ENCODE measurements around the gene ZNF358.
A peak's percentile ranks its signal among the peaks of the same experiment; 100 is the strongest.

The ZNF358 gene

DNA sequence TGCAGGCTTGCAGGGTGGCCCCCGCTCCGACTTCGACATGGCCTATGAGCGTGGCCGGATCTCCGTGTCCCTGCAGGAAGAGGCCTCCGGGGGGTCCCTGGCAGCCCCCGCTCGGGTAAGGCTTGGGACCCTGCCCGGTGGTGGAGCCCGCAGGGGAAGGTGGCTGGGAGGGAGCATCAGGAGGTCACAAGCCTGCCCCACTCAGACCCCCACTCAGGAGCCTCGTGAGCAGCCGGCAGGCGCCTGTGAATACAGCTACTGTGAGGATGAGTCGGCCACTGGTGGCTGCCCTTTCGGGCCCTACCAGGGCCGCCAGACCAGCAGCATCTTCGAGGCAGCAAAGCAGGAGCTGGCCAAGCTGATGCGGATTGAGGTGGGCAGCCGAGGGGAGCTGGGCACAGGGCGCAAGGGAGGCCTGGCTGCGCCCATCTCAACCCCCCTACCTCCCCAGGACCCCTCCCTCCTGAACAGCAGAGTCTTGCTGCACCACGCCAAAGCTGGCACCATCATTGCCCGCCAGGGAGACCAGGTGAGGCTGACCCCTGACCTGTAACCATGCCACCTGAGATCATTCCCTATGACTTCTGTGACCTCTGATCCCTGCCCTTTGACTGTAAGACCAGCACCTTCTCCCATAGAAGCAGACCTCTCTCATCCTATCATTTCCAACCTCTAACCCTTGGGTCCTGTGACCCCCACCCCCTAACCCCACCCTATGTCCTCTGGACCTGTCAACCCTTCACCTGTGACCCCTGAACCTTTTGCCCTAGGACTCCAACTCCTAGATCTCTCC, 26.8 kb downstream of the ZNF358 start:
- Mint-ChIP-seq H3K4me1 (peaks cover 18% of the 10 kb centered on the region), H3K36me3 (peaks cover 27% of the 10 kb centered on the region), H3K27ac (no peak overlapping the region), H3K4me3 (no peak overlapping the region), H3K9me3 (no peaks in the 10 kb centered on the region), H3K27me3 (no peaks in the 10 kb centered on the region)
- no peak for DNase-seq (ENCODE audit: low spot score in 2 of 2)
- ATAC-seq (ENCODE audit: low read depth), result no peak

DNA sequence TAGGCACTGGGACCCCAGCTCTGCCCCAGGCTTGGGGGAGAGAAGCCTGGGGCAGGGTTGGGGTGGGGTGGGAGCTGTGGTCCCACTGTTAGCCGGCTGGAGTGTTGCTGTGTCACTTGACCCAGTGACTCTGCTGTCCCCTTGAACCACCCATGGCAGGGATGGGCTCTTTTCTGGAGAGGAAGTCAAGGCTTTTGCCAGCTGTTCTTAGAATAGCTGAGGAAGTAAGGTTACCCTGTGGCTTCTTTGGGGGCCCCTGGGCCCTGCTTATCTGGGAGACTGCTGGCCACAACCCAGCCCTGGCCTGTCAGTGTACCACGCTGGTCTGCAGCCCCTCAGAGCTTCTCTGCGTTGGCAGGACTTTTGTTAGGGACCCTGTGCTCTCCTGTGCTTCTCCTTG, 28.7 kb downstream of the ZNF358 start:
- no peak for DNase-seq (ENCODE audit: low spot score in 2 of 2)
- ATAC-seq (ENCODE audit: low read depth), result no peak
- no peaks in the 10 kb centered on the region for H3K9me3 Mint-ChIP-seq
- H3K4me3 Mint-ChIP-seq, result no peak overlapping the region
- H3K27me3 Mint-ChIP-seq, result no peaks in the 10 kb centered on the region
- H3K36me3 Mint-ChIP-seq, result peaks cover 24% of the 10 kb centered on the region
- peaks cover 18% of the 10 kb centered on the region for H3K4me1 Mint-ChIP-seq
- H3K27ac Mint-ChIP-seq, result no peak overlapping the region

DNA sequence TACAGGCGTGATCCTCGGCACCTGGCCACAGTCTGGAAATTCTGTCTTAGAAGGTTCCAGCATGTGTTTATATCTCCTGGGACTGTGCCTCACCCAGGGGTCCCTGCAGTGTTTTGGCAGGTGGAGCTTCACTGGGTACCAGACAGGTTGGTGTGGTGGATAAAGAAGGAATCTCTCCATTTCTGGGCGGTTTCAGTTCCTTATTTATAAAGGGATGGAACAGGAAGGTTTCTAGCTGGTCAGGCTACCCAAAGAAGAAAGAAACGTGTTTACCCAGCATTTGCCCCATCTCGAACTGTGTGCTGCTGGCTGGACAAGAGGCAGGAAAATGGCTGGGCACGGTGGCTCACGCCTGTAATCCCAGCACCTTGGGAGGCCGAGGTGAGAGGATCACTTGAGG, 29.4 kb downstream of the ZNF358 start:
- Mint-ChIP-seq H3K27me3 (no peaks in the 10 kb centered on the region), H3K4me3 (no peak overlapping the region), H3K27ac (no peak overlapping the region), H3K9me3 (no peaks in the 10 kb centered on the region), H3K36me3 (peaks cover 24% of the 10 kb centered on the region), H3K4me1 (peaks cover 18% of the 10 kb centered on the region)
- ATAC-seq (ENCODE audit: low read depth) (no peak), DNase-seq (ENCODE audit: low spot score in 2 of 2) (no peak)

DNA sequence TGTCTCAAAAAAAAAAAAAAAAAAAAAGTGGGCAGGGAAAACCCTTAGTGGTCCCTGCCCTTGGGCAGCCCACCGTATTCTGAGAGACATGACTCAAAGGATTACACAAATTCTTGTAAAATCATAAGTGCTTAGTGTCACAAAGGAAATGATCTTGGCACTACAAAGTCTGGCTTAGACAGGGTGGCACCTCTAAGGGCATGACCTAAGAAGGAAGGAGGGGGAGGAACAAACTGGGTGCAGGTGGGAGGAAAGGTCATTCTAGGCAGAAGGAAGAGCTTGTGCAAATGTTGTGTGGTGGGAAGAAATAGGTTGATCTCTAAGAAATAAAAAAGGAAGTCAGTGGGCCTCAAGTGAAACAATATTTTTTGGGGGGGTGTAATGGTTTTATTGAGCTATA, 30.0 kb downstream of the ZNF358 start:
- Mint-ChIP-seq H3K9me3 (no peaks in the 10 kb centered on the region), H3K36me3 (peaks cover 24% of the 10 kb centered on the region), H3K27ac (peak overlapping the region; percentile 11), H3K4me1 (peaks cover 18% of the 10 kb centered on the region), H3K27me3 (no peaks in the 10 kb centered on the region), H3K4me3 (no peak overlapping the region)
- DNase-seq (ENCODE audit: low spot score in 2 of 2) (no peak), ATAC-seq (ENCODE audit: low read depth) (no peak)

DNA sequence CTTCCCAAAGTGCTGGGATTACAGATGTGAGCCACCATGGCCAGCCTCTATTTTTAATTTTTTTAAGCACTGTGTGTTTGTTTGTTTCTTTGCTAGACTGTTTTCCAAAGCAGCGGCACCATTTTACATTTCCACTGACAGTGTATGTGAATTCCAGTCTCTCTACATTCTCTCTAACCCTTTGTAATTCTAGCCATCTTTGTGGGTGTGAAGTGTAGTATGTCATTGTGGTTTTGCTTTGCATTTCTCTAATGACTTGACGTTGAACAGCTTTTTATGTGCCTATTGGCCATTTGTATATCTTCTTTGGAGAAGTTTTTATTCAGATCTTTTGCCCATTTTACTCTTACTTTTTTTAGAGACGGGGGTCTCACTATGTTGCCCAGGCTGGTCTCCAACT, 31.3 kb downstream of the ZNF358 start:
- ATAC-seq (ENCODE audit: low read depth), result no peak
- Mint-ChIP-seq H3K9me3 (no peaks in the 10 kb centered on the region), H3K27ac (no peak overlapping the region), H3K4me3 (no peak overlapping the region), H3K27me3 (no peaks in the 10 kb centered on the region), H3K36me3 (peaks cover 21% of the 10 kb centered on the region), H3K4me1 (peaks cover 18% of the 10 kb centered on the region)
- no peak for DNase-seq (ENCODE audit: low spot score in 2 of 2)

GRCh38 chr19:7549429-7550148, 33.7 kb downstream of the ZNF358 start:
- ATAC-seq (ENCODE audit: low read depth) (no peak), DNase-seq (ENCODE audit: low spot score in 2 of 2) (no peak)
- H3K27ac Mint-ChIP-seq, result no peak overlapping the region
- no peak overlapping the region for H3K4me3 Mint-ChIP-seq
- no peaks in the 10 kb centered on the region for H3K9me3 Mint-ChIP-seq
- H3K36me3 Mint-ChIP-seq, result peaks cover 16% of the 10 kb centered on the region
- no peaks in the 10 kb centered on the region for H3K27me3 Mint-ChIP-seq
- H3K4me1 Mint-ChIP-seq, result peaks cover 14% of the 10 kb centered on the region

DNA sequence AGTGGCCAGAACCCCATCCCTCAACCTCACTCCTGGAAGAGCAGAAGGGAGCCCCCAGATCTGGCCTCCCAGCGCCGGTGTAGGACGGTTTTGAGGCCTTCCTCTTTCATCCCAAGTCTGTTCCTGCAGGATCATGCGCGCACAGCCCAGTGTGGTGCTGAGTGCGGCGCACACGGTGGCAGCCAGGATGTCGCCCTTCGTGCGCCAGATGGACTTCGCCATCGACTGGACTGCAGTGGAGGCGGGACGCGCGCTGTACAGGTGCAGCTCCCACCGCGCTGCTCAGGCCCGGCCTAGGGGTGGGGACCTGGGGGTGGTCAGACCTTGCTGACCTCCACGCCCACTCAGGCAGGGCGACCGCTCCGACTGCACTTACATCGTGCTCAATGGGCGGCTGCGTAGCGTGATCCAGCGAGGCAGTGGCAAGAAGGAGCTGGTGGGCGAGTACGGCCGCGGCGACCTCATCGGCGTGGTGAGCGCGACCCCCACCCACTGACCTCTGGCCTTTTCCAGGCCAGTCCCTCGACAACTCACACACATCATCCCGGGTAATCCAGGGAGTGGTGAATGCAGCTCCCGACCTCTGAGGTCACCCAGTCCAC, 34.4 kb downstream of the ZNF358 start:
- no peak overlapping the region for H3K27ac Mint-ChIP-seq
- no peaks in the 10 kb centered on the region for H3K9me3 Mint-ChIP-seq

GRCh38 chr19:7550987-7551761, 35.3 kb downstream of the ZNF358 start:
- Mint-ChIP-seq H3K4me1 (peaks cover 4% of the 10 kb centered on the region), H3K4me3 (no peak overlapping the region), H3K36me3 (peaks cover 14% of the 10 kb centered on the region), H3K9me3 (no peaks in the 10 kb centered on the region), H3K27ac (no peak overlapping the region), H3K27me3 (no peaks in the 10 kb centered on the region)
- no peak for DNase-seq (ENCODE audit: low spot score in 2 of 2)
- peak; percentile 69 for ATAC-seq (ENCODE audit: low read depth)

More for the DNA sequence above, 34.4 kb downstream of the ZNF358 start:
- no peak overlapping the region for H3K4me3 Mint-ChIP-seq
- ATAC-seq (ENCODE audit: low read depth), result no peak
- peaks cover 9% of the 10 kb centered on the region for H3K4me1 Mint-ChIP-seq
- no peak for DNase-seq (ENCODE audit: low spot score in 2 of 2)
- no peaks in the 10 kb centered on the region for H3K27me3 Mint-ChIP-seq
- H3K36me3 Mint-ChIP-seq, result peaks cover 16% of the 10 kb centered on the region

- no peak for DNase-seq (ENCODE audit: low spot score in 2 of 2)
- ATAC-seq (ENCODE audit: low read depth), result no peak
- peaks cover 4% of the 10 kb centered on the region for H3K4me1 Mint-ChIP-seq
- H3K27me3 Mint-ChIP-seq, result no peaks in the 10 kb centered on the region
- no peak overlapping the region for H3K27ac Mint-ChIP-seq
- H3K36me3 Mint-ChIP-seq, result peaks cover 22% of the 10 kb centered on the region
- H3K4me3 Mint-ChIP-seq, result no peak overlapping the region
- H3K9me3 Mint-ChIP-seq, result no peaks in the 10 kb centered on the region
Observed at GRCh38 chr19:7552781-7553180, 36.9 kb downstream of the ZNF358 start.

DNA sequence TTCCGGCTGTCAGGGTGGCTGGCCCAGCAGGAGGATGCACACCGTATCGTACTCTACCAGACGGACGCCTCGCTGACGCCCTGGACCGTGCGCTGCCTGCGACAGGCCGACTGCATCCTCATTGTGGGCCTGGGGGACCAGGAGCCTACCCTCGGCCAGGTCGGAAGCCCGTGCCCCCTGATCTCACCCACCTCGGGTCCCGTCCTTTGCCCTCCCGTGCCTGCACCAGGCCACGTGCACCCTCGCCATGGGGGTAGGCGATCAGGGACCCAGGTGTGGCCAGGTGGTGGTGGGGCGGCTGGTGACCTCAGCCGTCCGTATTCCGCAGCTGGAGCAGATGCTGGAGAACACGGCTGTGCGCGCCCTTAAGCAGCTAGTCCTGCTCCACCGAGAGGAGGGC, 38.7 kb downstream of the ZNF358 start:
- H3K4me1 Mint-ChIP-seq, result peaks cover 4% of the 10 kb centered on the region
- peaks cover 28% of the 10 kb centered on the region for H3K36me3 Mint-ChIP-seq

GRCh38 chr19:7554990-7555864, 39.3 kb downstream of the ZNF358 start:
- Mint-ChIP-seq H3K4me1 (peaks cover 4% of the 10 kb centered on the region), H3K9me3 (no peaks in the 10 kb centered on the region), H3K4me3 (no peak overlapping the region), H3K27me3 (no peaks in the 10 kb centered on the region), H3K27ac (no peak overlapping the region), H3K36me3 (peaks cover 26% of the 10 kb centered on the region)
- peak; percentile 39 for ATAC-seq (ENCODE audit: low read depth)
- DNase-seq (ENCODE audit: low spot score in 2 of 2), result no peak

More for the DNA sequence above, 38.7 kb downstream of the ZNF358 start:
- Mint-ChIP-seq H3K9me3 (no peaks in the 10 kb centered on the region), H3K27ac (no peak overlapping the region), H3K4me3 (no peak overlapping the region), H3K27me3 (no peaks in the 10 kb centered on the region)
- ATAC-seq (ENCODE audit: low read depth) (no peak), DNase-seq (ENCODE audit: low spot score in 2 of 2) (no peak)

- Mint-ChIP-seq H3K36me3 (peaks cover 26% of the 10 kb centered on the region), H3K4me1 (peaks cover 4% of the 10 kb centered on the region), H3K4me3 (no peak overlapping the region)
Observed at GRCh38 chr19:7556696-7557315, 40.9 kb downstream of the ZNF358 start.

DNA sequence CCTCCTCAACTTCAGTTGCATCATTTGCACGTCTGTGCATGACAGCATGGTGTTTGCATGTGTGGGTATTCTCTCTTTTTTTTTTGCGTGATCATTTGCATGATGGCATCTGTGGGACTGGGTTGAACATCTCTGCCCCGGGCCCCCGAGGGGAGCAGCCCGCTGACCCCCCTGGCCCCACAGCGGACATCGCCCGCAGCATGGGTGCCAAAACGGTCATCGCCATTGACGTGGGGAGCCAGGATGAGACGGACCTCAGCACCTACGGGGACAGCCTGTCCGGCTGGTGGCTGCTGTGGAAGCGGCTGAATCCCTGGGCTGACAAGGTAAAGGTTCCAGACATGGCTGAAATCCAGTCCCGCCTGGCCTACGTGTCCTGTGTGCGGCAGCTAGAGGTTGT, 42.8 kb downstream of the ZNF358 start:
- Mint-ChIP-seq H3K4me1 (no peaks in the 10 kb centered on the region), H3K36me3 (peaks cover 25% of the 10 kb centered on the region)

More at GRCh38 chr19:7556696-7557315, 40.9 kb downstream of the ZNF358 start:
- ATAC-seq (ENCODE audit: low read depth) (no peak), DNase-seq (ENCODE audit: low spot score in 2 of 2) (no peak)
- Mint-ChIP-seq H3K9me3 (no peaks in the 10 kb centered on the region), H3K27ac (no peak overlapping the region), H3K27me3 (no peaks in the 10 kb centered on the region)

More for the DNA sequence above, 42.8 kb downstream of the ZNF358 start:
- no peak overlapping the region for H3K27ac Mint-ChIP-seq
- H3K27me3 Mint-ChIP-seq, result no peaks in the 10 kb centered on the region
- H3K9me3 Mint-ChIP-seq, result peaks cover 3% of the 10 kb centered on the region
- no peak overlapping the region for H3K4me3 Mint-ChIP-seq
- DNase-seq (ENCODE audit: low spot score in 2 of 2) (no peak), ATAC-seq (ENCODE audit: low read depth) (no peak)
